GM18861 (cell line): Measurements from ENCODE around the gene CD9.

ENCODE experiments used
- ATAC-seq: cut with Tn5 transposase; IDR thresholded peaks from one replicate; pipeline ENCODE4 v1.9.1; 2021; ENCODE audit not compliant: unreplicated experiment

Gene CD9

GRCh38 chr12:6235906-6236640 is 35.9 kb downstream of the CD9 start:
- no peak for ATAC-seq

- ATAC-seq: no peak
These were observed 36.4 kb downstream of the CD9 start for GRCh38 chr12:6236641-6236940.

- no peak for ATAC-seq
These were observed 37.6 kb downstream of the CD9 start for GRCh38 chr12:6237830-6238229.

GRCh38 chr12:6238875-6239274 is 38.7 kb downstream of the CD9 start:
- no peak for ATAC-seq

GRCh38 chr12:6241495-6241894 is 41.3 kb downstream of the CD9 start:
- ATAC-seq: no peak

GRCh38 chr12:6249580-6249979 is 49.4 kb downstream of the CD9 start:
- no peak for ATAC-seq

GRCh38 chr12:6250343-6250742 is 50.1 kb downstream of the CD9 start:
- ATAC-seq: no peak

GRCh38 chr12:6253278-6253677 is 53.1 kb downstream of the CD9 start:
- no peak for ATAC-seq

- ATAC-seq: no peak
These were observed 54.3 kb downstream of the CD9 start for GRCh38 chr12:6254491-6254890.

- no peak for ATAC-seq
These were observed 56.8 kb downstream of the CD9 start for GRCh38 chr12:6257007-6257406.

- no peak for ATAC-seq
These were observed 62.0 kb downstream of the CD9 start for GRCh38 chr12:6262211-6262610.

GRCh38 chr12:6262623-6263022 is 62.4 kb downstream of the CD9 start:
- ATAC-seq: no peak

GRCh38 chr12:6263931-6264330 is 63.7 kb downstream of the CD9 start:
- no peak for ATAC-seq

GRCh38 chr12:6264402-6265037 is 64.3 kb downstream of the CD9 start:
- no peak for ATAC-seq

GRCh38 chr12:6265038-6265405 is 64.8 kb downstream of the CD9 start:
- no peak for ATAC-seq

GRCh38 chr12:6266541-6266966 is 66.4 kb downstream of the CD9 start:
- ATAC-seq: no peak

GRCh38 chr12:6266971-6267721 is 66.9 kb downstream of the CD9 start:
- ATAC-seq: no peak

- no peak for ATAC-seq
These were observed 68.4 kb downstream of the CD9 start for GRCh38 chr12:6268484-6269157.

- ATAC-seq: no peak
These were observed 69.8 kb downstream of the CD9 start for GRCh38 chr12:6269986-6270385.

- no peak for ATAC-seq
These were observed 71.1 kb downstream of the CD9 start for GRCh38 chr12:6271281-6271680.

GRCh38 chr12:6272300-6273204 is 72.4 kb downstream of the CD9 start:
- ATAC-seq: no peak
